PC-3 (cell line): ENCODE measurements around the gene LHX5. TPM values are rescaled to one million over a fixed set of nuclear protein-coding genes. Genes with fewer than 3 reads are reported as not detected.

Experiments
- ATAC-seq: fragments of 200-7000 bp; cut with Tn5 transposase; 2 replicates; pipeline ENCODE4 v1.9.1; 2020; ENCODE audit warnings: mild to moderate bottlenecking, moderate library complexity
- Bru-seq: library from RNA; stranded (reverse); fragments of 400-500 nt; gene quantifications from one replicate; lab custom pipeline; 2021; lab: Mats Ljungman, UMichigan
- BruChase-seq, 2 experiments: library from RNA; stranded (reverse); fragments of 400-500 nt; gene quantifications; one replicate each; lab custom pipeline; 2021; lab: Mats Ljungman, UMichigan
- BruUV-seq: library from RNA; stranded (reverse); fragments of 400-500 nt; replicated peaks from 2 replicates; lab custom pipeline; 2021; lab: Mats Ljungman, UMichigan
- CTCF ChIA-PET: fragments of 300-600 bp; sonication (Branson Sonifier 250); formaldehyde crosslinking; loops from one replicate; lab custom pipeline; 2022; ENCODE audit warnings: antibody characterized with exemption; lab: Charles Lee
- POLR2A ChIA-PET: fragments of 300-600 bp; sonication (Branson Sonifier 250); formaldehyde crosslinking; loops from one replicate; lab custom pipeline; 2022; ENCODE audit warnings: antibody characterized with exemption; ENCODE audit not compliant: unreplicated experiment; lab: Charles Lee
- DNase-seq: peaks from one replicate; pipeline ENCODE4 v3.0.0-alpha.2; 2015
- H2AFZ ChIP-seq: fragments of 300-600 bp; sonication (generic); 2 replicates; pipeline ENCODE4 v1.6.0; 2016; ENCODE audit warnings: antibody characterized with exemption, low read length
- H3F3A ChIP-seq: fragments of 300-600 bp; sonication (generic); one replicate; pipeline ENCODE4 v1.6.0; 2017; ENCODE audit warnings: antibody characterized with exemption, low read length, control low read depth, mild to moderate bottlenecking; ENCODE audit not compliant: unreplicated experiment
- H3K27ac ChIP-seq: fragments of 300-600 bp; sonication (generic); 2 replicates; pipeline ENCODE4 v1.5.1; 2016; ENCODE audit warnings: mild to moderate bottlenecking, low read length
- H3K27me3 ChIP-seq: fragments of 300-600 bp; sonication (generic); 2 replicates; pipeline ENCODE4 v1.6.1; 2016; ENCODE audit warnings: low read length, mixed read lengths
- H3K36me3 ChIP-seq: fragments of 300-600 bp; sonication (generic); 2 replicates; pipeline ENCODE4 v1.6.1; 2016; ENCODE audit warnings: low read depth, mixed run types, low read length, mixed read lengths
- H3K4me1 ChIP-seq: fragments of 300-600 bp; sonication (generic); 2 replicates; pipeline ENCODE4 v1.5.1; 2016; ENCODE audit warnings: low read length; ENCODE audit not compliant: insufficient read depth
- H3K4me2 ChIP-seq: fragments of 300-600 bp; sonication (generic); 2 replicates; pipeline ENCODE4 v1.6.0; 2016; ENCODE audit warnings: low read length
- H3K4me3 ChIP-seq: fragments of 300-600 bp; sonication (generic); 2 replicates; pipeline ENCODE4 v1.5.1; 2016; ENCODE audit warnings: mild to moderate bottlenecking, low read length, mixed read lengths
- H3K79me2 ChIP-seq: fragments of 300-600 bp; sonication (generic); 2 replicates; pipeline ENCODE4 v1.6.1; 2017; ENCODE audit warnings: low read length, mixed read lengths
- H3K9ac ChIP-seq: fragments of 300-600 bp; sonication (generic); 2 replicates; pipeline ENCODE4 v1.6.0; 2016; ENCODE audit warnings: mild to moderate bottlenecking, low read length
- H3K9me2 ChIP-seq: fragments of 300-600 bp; sonication (generic); replicated peaks from 2 replicates; pipeline ENCODE4 v1.6.1; 2016; ENCODE audit warnings: mixed run types, low read length, mixed read lengths
- H3K9me3 ChIP-seq: fragments of 300-600 bp; sonication (generic); 2 replicates; pipeline ENCODE4 v1.6.1; 2016; ENCODE audit warnings: low read length, mixed read lengths
- H4K20me1 ChIP-seq: fragments of 300-600 bp; sonication (generic); 2 replicates; pipeline ENCODE4 v1.6.1; 2016; ENCODE audit warnings: low read length, mixed read lengths
- EZH2 ChIP-seq: fragments of 300-600 bp; sonication (generic); IDR thresholded peaks from one replicate; pipeline ENCODE4 v1.6.1; 2017; ENCODE audit warnings: antibody characterized with exemption, mild to moderate bottlenecking, low read length; ENCODE audit not compliant: unreplicated experiment
- EZH2phosphoT487 ChIP-seq: fragments of 300-600 bp; sonication (generic); IDR thresholded peaks from 2 replicates; pipeline ENCODE4 v1.6.1; 2018; ENCODE audit warnings: mild to moderate bottlenecking, antibody characterized with exemption, low read length, borderline replicate concordance
- intact Hi-C: fragments of 100-400 bp; cut with micrococcal nuclease; formaldehyde crosslinking; loops from 2 replicates; pipeline ENCODE4 v1.9.0; 2023
- long read RNA-seq: library from polyadenylated mRNA; unstranded; transcript quantifications from one replicate; pipeline ENCODE4 v2.0.0, GENCODE V29; 2021; ENCODE audit not compliant: unreplicated experiment
- total RNA-seq: library from RNA; depleted of rRNA; stranded (reverse); fragments of >200 nt; gene quantifications from 2 replicates; pipeline ENCODE4 v1.2.3, GENCODE V29; 2014; rRNA removed
- TF ChIP-seq, protein P1 (sequence below): fragments of 300-600 bp; sonication (generic); conservative IDR thresholded peaks from 2 replicates; pipeline ENCODE4 v1.5.1; 2017; ENCODE audit warnings: antibody characterized with exemption, low read depth, mild to moderate bottlenecking, low read length

The LHX5 gene
- total RNA-seq (0.23 and 0.26 TPM in 2 replicates), Bru-seq, nascent RNA (percentile 7 among the genes with signal in this experiment), BruChase-seq, experiment 1, labeled RNA remaining after a 6-hour chase (percentile 19 among the genes with signal in this experiment), BruChase-seq, experiment 2, labeled RNA remaining after a 2-hour chase (percentile 12 among the genes with signal in this experiment)
- long read RNA-seq: 0 reads

- CTCF ChIA-PET: no interaction called here
These were observed at the start of gene LHX5 for GRCh38 chr12:113471619-113472171. TSS of gene LHX5 (minus strand) at chr12:113471871. CDS start at chr12:113471498, 373 bp downstream.

GRCh38 chr12:113519464-113520307 is 48.0 kb upstream of the LHX5 start:
- BruUV-seq: no TSS peak

More at GRCh38 chr12:113471619-113472171, at the start of gene LHX5:
- DNase-seq: no peak
- no peaks in the 10 kb centered on the region for H3K79me2 ChIP-seq
- H3K9me2 ChIP-seq: no peaks in the 10 kb centered on the region
- no peak within 1 kb of the TSS for H2AFZ ChIP-seq
- no peak within 1 kb of the TSS for H3K9ac ChIP-seq
- no peaks in the 10 kb centered on the region for H3F3A ChIP-seq
- POLR2A ChIA-PET: no interaction called here
- H3K36me3 ChIP-seq: no peaks in the 10 kb centered on the region
- TF ChIP-seq EZH2phosphoT487 (no peak), EZH2 (no peak)
- TF ChIP-seq, protein P1, sequence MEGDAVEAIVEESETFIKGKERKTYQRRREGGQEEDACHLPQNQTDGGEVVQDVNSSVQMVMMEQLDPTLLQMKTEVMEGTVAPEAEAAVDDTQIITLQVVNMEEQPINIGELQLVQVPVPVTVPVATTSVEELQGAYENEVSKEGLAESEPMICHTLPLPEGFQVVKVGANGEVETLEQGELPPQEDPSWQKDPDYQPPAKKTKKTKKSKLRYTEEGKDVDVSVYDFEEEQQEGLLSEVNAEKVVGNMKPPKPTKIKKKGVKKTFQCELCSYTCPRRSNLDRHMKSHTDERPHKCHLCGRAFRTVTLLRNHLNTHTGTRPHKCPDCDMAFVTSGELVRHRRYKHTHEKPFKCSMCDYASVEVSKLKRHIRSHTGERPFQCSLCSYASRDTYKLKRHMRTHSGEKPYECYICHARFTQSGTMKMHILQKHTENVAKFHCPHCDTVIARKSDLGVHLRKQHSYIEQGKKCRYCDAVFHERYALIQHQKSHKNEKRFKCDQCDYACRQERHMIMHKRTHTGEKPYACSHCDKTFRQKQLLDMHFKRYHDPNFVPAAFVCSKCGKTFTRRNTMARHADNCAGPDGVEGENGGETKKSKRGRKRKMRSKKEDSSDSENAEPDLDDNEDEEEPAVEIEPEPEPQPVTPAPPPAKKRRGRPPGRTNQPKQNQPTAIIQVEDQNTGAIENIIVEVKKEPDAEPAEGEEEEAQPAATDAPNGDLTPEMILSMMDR: no peak
- no peak within 1 kb of the TSS for H3K4me3 ChIP-seq
- no peak within 1 kb of the TSS for H3K4me2 ChIP-seq
- H3K4me1 ChIP-seq: peaks cover 3% of the 10 kb centered on the region; the same call in 1 of the 2 replicates
- H3K27me3 ChIP-seq: peaks cover 99% of the 10 kb centered on the region
- H3K27ac ChIP-seq: no peak within 1 kb of the TSS
- ATAC-seq: no peak
- H4K20me1 ChIP-seq: no peaks in the 10 kb centered on the region
- H3K9me3 ChIP-seq: no peaks in the 10 kb centered on the region
- no TSS peak for BruUV-seq
- intact Hi-C loops: no loop called here

More at GRCh38 chr12:113519464-113520307, 48.0 kb upstream of the LHX5 start:
- Histone ChIP-seq H3K9me3 (no peaks in the 10 kb centered on the region), H3K27ac (no peak overlapping the region), H2AFZ (no peak overlapping the region), H3K4me1 (no peaks in the 10 kb centered on the region), H3K36me3 (no peaks in the 10 kb centered on the region), H3K4me3 (no peak overlapping the region), H4K20me1 (no peaks in the 10 kb centered on the region), H3K79me2 (no peaks in the 10 kb centered on the region), H3F3A (no peaks in the 10 kb centered on the region), H3K9ac (no peak overlapping the region), H3K4me2 (no peak overlapping the region), H3K9me2 (no peaks in the 10 kb centered on the region), H3K27me3 (peaks cover 94% of the 10 kb centered on the region)
- intact Hi-C loops: no loop called here
- no peak for DNase-seq
- ATAC-seq: no peak
- POLR2A ChIA-PET: no interaction called here
- CTCF ChIA-PET: no interaction called here
- TF ChIP-seq EZH2phosphoT487 (no peak), EZH2 (no peak)
- TF ChIP-seq, protein P1: no peak
